A673 (cell line): ENCODE results near the gene EXD3. TPM values are rescaled to one million over a fixed set of nuclear protein-coding genes. Genes with fewer than 3 reads are reported as not detected.

Experiments used
- BruUV-seq: library from RNA; stranded (reverse); fragments of 400-500 nt; replicated peaks from 2 replicates; lab custom pipeline; 2021; lab: Mats Ljungman, UMichigan
- CTCF ChIA-PET: fragments of 300-600 bp; sonication (Branson Sonifier 250); formaldehyde crosslinking; loops from one replicate; lab custom pipeline; 2022; ENCODE audit warnings: antibody characterized with exemption; lab: Charles Lee
- POLR2A ChIA-PET: fragments of 300-600 bp; sonication (Branson Sonifier 250); formaldehyde crosslinking; loops from one replicate; lab custom pipeline; 2022; ENCODE audit warnings: antibody characterized with exemption; ENCODE audit not compliant: low non-redundant PET; lab: Charles Lee
- DNase-seq: peaks from one replicate; pipeline ENCODE4 v3.0.0-alpha.2; 2015; ENCODE audit warnings: low spot score
- H3K27ac ChIP-seq: fragments of 200-600 bp; sonication (generic); 2 replicates; pipeline ENCODE4 v1.5.1; 2016; ENCODE audit warnings: mixed run types, low read depth, mild to moderate bottlenecking, mixed read lengths, antibody characterized with exemption, low read length; ENCODE audit not compliant: poor library complexity, severe bottlenecking
- H3K27me3 ChIP-seq: fragments of 200-600 bp; sonication (generic); replicated peaks from 2 replicates; pipeline ENCODE4 v1.6.1; 2017; ENCODE audit warnings: mixed run types, low read depth, mild to moderate bottlenecking, mixed read lengths, antibody characterized with exemption, low read length; ENCODE audit not compliant: insufficient read depth, poor library complexity
- H3K36me3 ChIP-seq: fragments of 200-600 bp; sonication (generic); 2 replicates; pipeline ENCODE4 v1.6.1; 2016; ENCODE audit warnings: mixed run types, mild to moderate bottlenecking, mixed read lengths, antibody characterized with exemption, low read length; ENCODE audit not compliant: insufficient read depth, poor library complexity, severe bottlenecking
- H3K4me1 ChIP-seq: fragments of 200-600 bp; sonication (generic); 2 replicates; pipeline ENCODE4 v1.6.1; 2017; ENCODE audit warnings: mixed run types, mild to moderate bottlenecking, mixed read lengths, antibody characterized with exemption, low read length; ENCODE audit not compliant: insufficient read depth, poor library complexity, severe bottlenecking
- H3K4me3 ChIP-seq: fragments of 200-600 bp; sonication (generic); 2 replicates; pipeline ENCODE4 v1.5.1; 2016; ENCODE audit warnings: low read depth, mixed run types, mild to moderate bottlenecking, mixed read lengths, low read length; ENCODE audit not compliant: poor library complexity, severe bottlenecking
- H3K9me3 ChIP-seq: fragments of 200-600 bp; sonication (generic); 2 replicates; pipeline ENCODE4 v1.6.1; 2016; ENCODE audit warnings: mixed run types, low read depth, mild to moderate bottlenecking, mixed read lengths, antibody characterized with exemption, low read length; ENCODE audit not compliant: poor library complexity, severe bottlenecking
- EZH2 ChIP-seq: fragments of 200-600 bp; sonication (generic); IDR thresholded peaks from 2 replicates; pipeline ENCODE4 v1.6.1; 2017; ENCODE audit warnings: borderline replicate concordance, low read depth, mild to moderate bottlenecking, mixed read lengths, antibody characterized with exemption, low read length; ENCODE audit not compliant: poor library complexity, severe bottlenecking
- intact Hi-C: fragments of 100-400 bp; cut with micrococcal nuclease; formaldehyde crosslinking; loops from one replicate; pipeline ENCODE4 v1.10.0; 2022; ENCODE audit not compliant: unreplicated experiment
- total RNA-seq: library from RNA; stranded (reverse); gene quantifications from 2 replicates; pipeline ENCODE4 v1.2.3, GENCODE V29; 2021
- TF ChIP-seq, protein P1 (sequence below): fragments of 300-800, 200-600 bp; sonication (generic); conservative IDR thresholded peaks from 2 replicates; pipeline ENCODE4 v1.5.1; 2017; ENCODE audit warnings: low read depth, mild to moderate bottlenecking, antibody characterized with exemption, low read length, moderate library complexity, mixed read lengths

EXD3 gene
- total RNA-seq, 1 experiment from 2014 or later: 6.3 TPM

DNA sequence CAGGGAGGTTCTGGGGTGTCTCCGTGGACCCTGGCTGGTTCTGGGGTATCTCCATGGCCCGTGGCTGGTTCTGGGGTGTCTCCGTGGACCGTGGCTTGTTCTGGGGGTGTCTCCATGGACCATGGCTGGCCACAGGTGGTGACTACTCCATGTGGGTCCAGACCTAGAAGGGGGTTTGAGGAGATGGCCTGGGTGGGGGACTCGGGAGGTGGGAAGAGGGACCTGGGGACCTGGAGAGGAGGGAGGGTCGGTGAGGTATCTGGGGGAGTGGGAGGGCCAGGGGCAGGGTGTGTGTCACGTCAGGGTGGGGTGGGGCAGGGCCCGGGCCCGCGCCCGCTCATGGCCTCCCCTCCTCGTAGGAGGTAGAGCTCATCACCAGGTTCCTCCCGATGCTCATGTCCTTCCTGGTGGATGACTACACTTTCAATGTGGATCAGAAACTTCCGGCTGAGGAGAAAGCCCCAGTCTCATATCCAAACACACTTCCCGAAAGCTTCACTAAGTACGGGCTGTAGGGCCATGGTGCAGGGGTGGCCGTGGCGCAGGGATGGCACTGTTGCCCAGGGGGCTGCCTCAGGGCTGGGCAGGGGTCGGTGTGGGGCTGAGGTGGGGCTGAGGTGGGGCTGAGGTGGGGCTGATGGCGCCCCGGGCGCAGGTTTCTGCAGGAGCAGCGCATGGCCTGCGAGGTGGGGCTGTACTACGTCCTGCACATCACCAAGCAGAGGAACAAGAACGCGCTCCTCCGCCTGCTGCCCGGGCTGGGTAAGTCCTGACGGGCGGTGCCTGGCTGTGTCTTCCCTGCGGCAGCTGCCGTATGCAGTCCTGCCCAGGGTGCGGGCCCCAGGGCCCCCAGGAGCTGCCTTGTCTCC lies 156.1 kb downstream of the EXD3 start:
- Histone ChIP-seq H3K27me3 (no peaks in the 10 kb centered on the region), H3K4me1 (no peaks in the 10 kb centered on the region), H3K27ac (no peak overlapping the region), H3K9me3 (no peaks in the 10 kb centered on the region), H3K36me3 (peaks cover 30% of the 10 kb centered on the region), H3K4me3 (no peak overlapping the region)
- no TSS peak for BruUV-seq
- intact Hi-C loops: no loop called here
- CTCF ChIA-PET: no interaction called here
- POLR2A ChIA-PET: no interaction called here
- no peak for TF ChIP-seq EZH2
- TF ChIP-seq, protein P1, sequence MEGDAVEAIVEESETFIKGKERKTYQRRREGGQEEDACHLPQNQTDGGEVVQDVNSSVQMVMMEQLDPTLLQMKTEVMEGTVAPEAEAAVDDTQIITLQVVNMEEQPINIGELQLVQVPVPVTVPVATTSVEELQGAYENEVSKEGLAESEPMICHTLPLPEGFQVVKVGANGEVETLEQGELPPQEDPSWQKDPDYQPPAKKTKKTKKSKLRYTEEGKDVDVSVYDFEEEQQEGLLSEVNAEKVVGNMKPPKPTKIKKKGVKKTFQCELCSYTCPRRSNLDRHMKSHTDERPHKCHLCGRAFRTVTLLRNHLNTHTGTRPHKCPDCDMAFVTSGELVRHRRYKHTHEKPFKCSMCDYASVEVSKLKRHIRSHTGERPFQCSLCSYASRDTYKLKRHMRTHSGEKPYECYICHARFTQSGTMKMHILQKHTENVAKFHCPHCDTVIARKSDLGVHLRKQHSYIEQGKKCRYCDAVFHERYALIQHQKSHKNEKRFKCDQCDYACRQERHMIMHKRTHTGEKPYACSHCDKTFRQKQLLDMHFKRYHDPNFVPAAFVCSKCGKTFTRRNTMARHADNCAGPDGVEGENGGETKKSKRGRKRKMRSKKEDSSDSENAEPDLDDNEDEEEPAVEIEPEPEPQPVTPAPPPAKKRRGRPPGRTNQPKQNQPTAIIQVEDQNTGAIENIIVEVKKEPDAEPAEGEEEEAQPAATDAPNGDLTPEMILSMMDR: no peak
- no peak for DNase-seq

DNA sequence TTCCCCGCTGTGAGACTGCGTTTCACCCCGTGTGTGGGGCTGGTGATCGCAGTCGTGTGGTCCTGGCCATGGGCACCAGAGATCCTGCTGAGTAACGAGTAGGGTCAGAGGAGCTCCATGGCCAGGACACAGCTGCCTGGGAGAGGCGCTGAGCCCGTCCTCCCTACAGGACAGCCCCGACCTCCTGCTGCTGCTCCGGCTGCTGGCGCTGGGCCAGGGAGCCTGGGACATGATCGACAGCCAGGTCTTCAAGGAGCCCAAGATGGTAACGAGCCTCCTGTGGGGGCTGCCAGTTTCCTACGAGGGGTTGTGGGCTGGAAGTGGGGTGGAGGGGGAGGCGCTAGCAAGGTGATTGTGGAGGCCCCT lies 156.8 kb downstream of the EXD3 start:
- no TSS peak for BruUV-seq
- Histone ChIP-seq H3K4me1 (no peaks in the 10 kb centered on the region), H3K4me3 (no peak overlapping the region), H3K36me3 (peaks cover 30% of the 10 kb centered on the region), H3K9me3 (no peaks in the 10 kb centered on the region), H3K27ac (no peak overlapping the region), H3K27me3 (no peaks in the 10 kb centered on the region)
- TF ChIP-seq, protein P1: no peak
- TF ChIP-seq EZH2: no peak
- intact Hi-C loops: no loop called here
- ChIA-PET POLR2A (interaction anchor here (0.6 kb wide), 1 partner anchor 30 kb away, joined by 3 read pairs; no protein-coding TSS in a partner anchor), CTCF (no interaction called here)
- DNase-seq: no peak

DNA sequence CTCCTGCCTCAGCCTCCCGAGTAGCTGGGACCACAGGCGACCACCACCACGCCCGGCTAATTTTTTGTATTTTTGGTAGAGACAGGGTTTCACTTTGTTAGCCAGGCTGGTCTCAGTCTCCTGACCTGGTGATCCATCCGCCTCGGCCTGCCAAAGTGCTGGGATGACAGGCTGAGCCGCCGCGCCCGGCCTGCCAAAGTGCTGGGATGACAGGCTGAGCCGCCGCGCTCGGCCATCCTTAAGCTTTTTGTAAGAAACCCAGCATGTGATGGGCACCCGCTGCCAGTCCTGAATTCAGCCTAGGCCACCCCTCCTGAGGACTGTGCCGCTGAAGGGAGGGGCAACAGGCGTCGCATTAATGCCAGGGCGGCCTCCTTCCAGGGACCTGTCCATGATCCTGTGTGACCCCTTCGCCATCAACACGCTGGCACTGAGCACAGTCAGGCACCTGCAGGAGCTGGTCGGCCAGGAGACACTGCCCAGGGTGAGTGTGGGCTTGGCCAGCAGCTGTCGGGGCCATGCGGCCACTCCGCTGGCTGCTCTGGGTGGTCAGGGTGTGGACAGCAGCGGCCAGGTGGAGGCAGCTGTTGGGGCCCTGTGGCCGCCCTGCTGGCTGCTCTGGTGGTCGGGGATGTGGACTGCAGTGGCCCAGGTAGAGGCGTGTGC lies 157.3 kb downstream of the EXD3 start:
- DNase-seq: no peak
- TF ChIP-seq EZH2: no peak
- TF ChIP-seq, protein P1: no peak
- intact Hi-C loops: no loop called here
- ChIA-PET CTCF (no interaction called here), POLR2A (interaction anchor here (0.6 kb wide), 1 partner anchor 31 kb away, joined by 3 read pairs; no protein-coding TSS in a partner anchor)
- Histone ChIP-seq H3K27me3 (no peaks in the 10 kb centered on the region), H3K27ac (peak overlapping the region; percentile 16), H3K36me3 (peaks cover 30% of the 10 kb centered on the region), H3K9me3 (no peaks in the 10 kb centered on the region), H3K4me1 (no peaks in the 10 kb centered on the region), H3K4me3 (no peak overlapping the region)
- BruUV-seq: no TSS peak
